Mucosa of stomach (tissue), 1 donor: ENCODE measurements around the gene TMEM231.
"Not testable (repeated sequence)": the region's sequence is repeated elsewhere in the genome, so short reads cannot be mapped to it uniquely, and the experiment has no call there.

Source experiments
- H3K27me3 ChIP-seq: one replicate; pipeline ENCODE4 v1.7.0; 2013; ENCODE audit warnings: mild to moderate bottlenecking, low read length; ENCODE audit not compliant: control insufficient read depth, insufficient read depth
- H3K36me3 ChIP-seq: one replicate; pipeline ENCODE4 v1.7.0; 2013; ENCODE audit warnings: low read length; ENCODE audit not compliant: control insufficient read depth, insufficient read depth
- H3K4me1 ChIP-seq: one replicate; pipeline ENCODE4 v1.7.0; 2013; ENCODE audit warnings: mild to moderate bottlenecking, low read length; ENCODE audit not compliant: control insufficient read depth, insufficient read depth
- H3K4me3 ChIP-seq: one replicate; pipeline ENCODE4 v1.7.0; 2013; ENCODE audit warnings: low read length
- H3K9ac ChIP-seq: one replicate; pipeline ENCODE4 v1.7.0; 2013; ENCODE audit warnings: mild to moderate bottlenecking, low read length, moderate library complexity
- H3K9me3 ChIP-seq: one replicate; pipeline ENCODE4 v1.7.0; 2013; ENCODE audit warnings: mild to moderate bottlenecking, low read length, moderate library complexity; ENCODE audit not compliant: control insufficient read depth
- donor health status: Pancreatic carcinoma.

Gene TMEM231

GRCh38 chr16:75538882-75539565 is 17.0 kb downstream of the TMEM231 start:
- not testable (repeated sequence) for H3K4me1 ChIP-seq, H3K36me3 ChIP-seq, H3K27me3 ChIP-seq, H3K4me3 ChIP-seq, H3K9me3 ChIP-seq, H3K9ac ChIP-seq

- Histone ChIP-seq H3K9me3 (no peaks in the 10 kb centered on the region), H3K36me3 (no peaks in the 10 kb centered on the region), H3K4me3 (no peak overlapping the region), H3K9ac (no peak overlapping the region), H3K27me3 (no peaks in the 10 kb centered on the region), H3K4me1 (no peaks in the 10 kb centered on the region)
Measured at GRCh38 chr16:75537776-75538175, 18.3 kb downstream of the TMEM231 start.

DNA sequence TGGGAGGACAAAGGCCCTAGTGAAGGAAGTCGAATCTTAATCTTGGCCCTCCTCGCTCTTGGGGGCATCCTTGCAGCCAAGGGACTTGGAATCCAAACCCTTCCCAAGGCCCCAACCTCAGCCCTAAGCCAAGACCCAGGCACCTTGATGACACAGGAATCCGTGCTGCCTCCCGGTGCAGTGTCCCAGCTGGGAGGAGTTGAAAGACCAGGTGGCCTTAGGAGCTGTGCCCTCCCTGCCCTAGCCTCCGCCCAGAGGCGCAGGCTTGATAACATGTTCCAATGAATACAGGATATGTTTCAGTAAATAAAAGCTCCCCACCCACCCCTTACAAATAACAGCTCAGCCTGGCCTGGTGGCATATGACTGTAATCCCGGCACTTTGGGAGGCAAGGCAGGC is 20.2 kb downstream of the TMEM231 start, which contains the start of gene CHST5:
Gene CHST5 (minus strand): TSS at position 208 of the 400 bp plus-strand sequence. CDS start 5,724 bp downstream, outside the sequence.
- Histone ChIP-seq H3K9me3 (no peaks in the 10 kb centered on the region), H3K27me3 (no peaks in the 10 kb centered on the region), H3K36me3 (no peaks in the 10 kb centered on the region), H3K4me1 (no peaks in the 10 kb centered on the region), H3K4me3 (peak within 1 kb of the TSS; percentile 12), H3K9ac (peak within 1 kb of the TSS; percentile 59)

DNA sequence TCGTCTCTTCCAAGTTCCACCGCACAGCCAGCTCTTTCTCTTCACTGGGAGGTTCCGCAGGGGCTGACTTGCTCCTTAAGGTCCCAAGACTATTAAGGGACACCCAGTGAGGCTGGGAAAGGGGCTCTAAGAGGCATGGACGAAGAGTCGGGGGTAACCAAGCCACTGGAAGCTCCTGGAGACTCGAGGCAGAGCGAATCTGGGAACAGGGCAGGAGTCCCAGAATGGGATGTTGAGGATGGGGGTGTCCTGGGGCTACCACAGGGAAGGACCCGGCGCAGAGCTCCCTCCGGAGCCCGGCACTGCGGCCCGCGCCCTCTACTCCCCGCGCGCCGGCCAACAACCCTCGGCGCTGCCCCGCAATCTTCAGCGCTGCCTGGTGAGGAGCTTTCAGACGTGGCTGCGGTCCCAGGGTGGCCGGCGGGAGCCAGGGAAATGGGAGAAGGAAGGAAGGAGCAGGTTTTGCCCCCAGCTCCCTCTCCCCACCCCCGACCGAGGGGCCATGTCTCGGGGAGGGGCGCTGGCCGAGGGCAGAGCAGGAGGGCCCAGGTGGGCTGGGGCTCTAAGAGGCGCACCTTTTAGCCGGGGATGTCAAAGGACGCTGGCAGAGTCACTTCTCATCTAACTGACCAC is 20.7 kb downstream of the TMEM231 start:
- H3K27me3 ChIP-seq, result no peaks in the 10 kb centered on the region
- H3K4me3 ChIP-seq, result peak overlapping the region; percentile 12
- H3K9me3 ChIP-seq, result no peaks in the 10 kb centered on the region
- H3K4me1 ChIP-seq, result no peaks in the 10 kb centered on the region
- no peaks in the 10 kb centered on the region for H3K36me3 ChIP-seq
- H3K9ac ChIP-seq, result peak overlapping the region; percentile 59

DNA sequence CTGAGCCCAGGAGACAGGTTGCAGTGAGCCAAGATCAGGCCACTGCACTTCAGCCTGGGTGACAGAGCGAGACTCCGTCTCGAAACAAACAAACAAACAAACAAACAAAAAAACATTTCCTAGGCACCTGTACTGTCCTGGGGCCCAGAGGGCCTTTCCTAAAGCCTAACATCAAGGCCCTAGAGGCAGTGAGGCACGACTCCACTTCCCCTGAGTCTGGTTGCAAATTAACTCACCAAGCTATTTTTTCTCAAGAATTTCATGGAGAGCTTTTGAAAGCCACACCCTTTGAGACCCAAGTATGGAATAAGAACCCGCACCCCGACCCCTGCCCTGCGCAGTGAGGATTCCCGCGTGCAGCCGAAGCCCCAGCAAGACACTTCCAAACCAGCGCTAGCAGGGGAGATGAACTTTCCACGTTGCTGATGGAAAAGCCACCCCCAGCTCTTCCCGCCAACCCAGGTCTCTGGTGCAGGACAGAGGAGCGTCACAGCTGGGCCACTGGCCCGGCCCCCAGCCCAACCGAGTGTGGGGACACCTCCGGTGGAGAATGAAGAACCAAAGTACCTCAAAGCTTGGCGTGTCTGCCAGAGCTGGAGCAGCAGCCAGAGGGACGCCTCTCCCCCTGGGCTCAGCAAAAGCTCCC is 21.4 kb downstream of the TMEM231 start:
- H3K4me3 ChIP-seq, result no peak overlapping the region

DNA sequence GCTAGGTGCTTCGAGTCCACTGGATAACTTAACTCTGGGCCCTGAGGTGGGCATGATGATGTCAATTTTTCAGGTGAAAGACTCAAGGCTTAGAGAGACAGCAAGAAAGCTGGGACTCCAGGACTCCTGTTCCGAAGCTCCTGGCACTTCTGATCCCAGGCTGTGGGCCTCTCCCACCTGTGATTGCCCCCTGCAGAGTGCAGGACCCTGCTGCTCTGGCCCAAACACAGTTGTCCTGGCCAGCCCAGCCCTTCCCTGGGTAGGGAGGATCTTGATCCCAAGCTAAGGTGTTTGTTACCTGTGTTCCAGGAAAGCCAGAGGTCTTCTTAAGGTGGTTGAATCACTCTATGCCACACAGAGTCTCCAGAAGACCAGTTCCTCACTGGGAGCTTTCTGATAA is 23.3 kb downstream of the TMEM231 start:
- Histone ChIP-seq H3K4me1 (peaks cover 9% of the 10 kb centered on the region), H3K27me3 (no peaks in the 10 kb centered on the region), H3K9me3 (no peaks in the 10 kb centered on the region), H3K36me3 (no peaks in the 10 kb centered on the region), H3K4me3 (no peak overlapping the region), H3K9ac (no peak overlapping the region)

More for the DNA sequence above, 21.4 kb downstream of the TMEM231 start:
- Histone ChIP-seq H3K9me3 (no peaks in the 10 kb centered on the region), H3K9ac (no peak overlapping the region), H3K27me3 (no peaks in the 10 kb centered on the region), H3K4me1 (no peaks in the 10 kb centered on the region), H3K36me3 (no peaks in the 10 kb centered on the region)

DNA sequence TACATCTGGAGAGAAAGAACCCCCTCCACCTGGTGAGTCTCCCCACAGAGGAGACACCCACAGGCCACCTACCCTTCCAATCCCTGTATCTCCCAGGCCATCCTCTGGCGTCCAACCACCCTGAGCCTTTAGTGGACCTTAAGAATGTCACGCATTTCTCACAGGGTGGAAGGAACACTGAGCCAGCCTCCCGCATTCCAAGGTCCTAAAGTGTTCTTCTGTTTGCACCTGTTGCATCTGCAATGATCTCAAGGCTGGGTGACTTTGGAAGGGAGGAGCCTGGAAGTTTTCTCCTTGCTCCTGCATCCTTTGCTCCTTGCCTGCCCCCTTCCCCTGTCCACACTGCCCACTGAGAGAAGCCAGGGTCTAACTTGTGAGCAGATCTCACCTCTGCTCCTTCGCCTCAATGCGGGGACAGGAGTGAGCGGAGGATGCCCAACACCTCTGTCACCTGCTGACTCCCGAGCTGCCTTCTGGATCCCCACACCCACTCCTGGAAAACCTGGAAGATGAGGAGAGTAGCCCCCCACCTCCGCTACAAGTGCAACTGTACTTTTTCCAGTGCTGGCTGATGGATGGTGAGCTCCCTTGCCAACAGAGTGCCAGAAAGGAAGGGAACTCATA is 23.8 kb downstream of the TMEM231 start:
- Histone ChIP-seq H3K9ac (no peak overlapping the region), H3K27me3 (no peaks in the 10 kb centered on the region), H3K36me3 (no peaks in the 10 kb centered on the region), H3K9me3 (no peaks in the 10 kb centered on the region), H3K4me1 (peaks cover 9% of the 10 kb centered on the region), H3K4me3 (no peak overlapping the region)

DNA sequence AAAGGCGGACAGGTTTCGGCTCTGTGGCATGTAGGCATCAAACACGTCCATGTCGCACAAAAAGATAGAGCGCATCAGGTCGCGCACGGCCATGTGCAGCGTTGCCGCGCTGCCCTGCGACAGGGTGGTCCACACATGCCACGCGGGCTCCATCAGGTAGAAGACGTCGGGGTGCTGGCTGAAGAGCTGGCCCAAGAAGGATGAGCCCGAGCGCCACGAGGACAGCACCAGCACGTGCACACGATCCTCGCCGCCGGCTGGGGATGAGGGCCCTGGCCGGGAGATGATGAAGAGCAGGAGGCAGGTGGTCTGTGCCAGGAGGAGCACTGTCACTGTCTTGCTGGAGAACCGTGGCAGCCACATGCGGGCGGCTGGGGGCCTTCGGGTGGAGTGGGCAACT is 26.1 kb downstream of the TMEM231 start:
- Histone ChIP-seq H3K9me3 (no peaks in the 10 kb centered on the region), H3K36me3 (no peaks in the 10 kb centered on the region), H3K4me3 (no peak overlapping the region), H3K4me1 (peaks cover 9% of the 10 kb centered on the region), H3K27me3 (no peaks in the 10 kb centered on the region), H3K9ac (no peak overlapping the region)

DNA sequence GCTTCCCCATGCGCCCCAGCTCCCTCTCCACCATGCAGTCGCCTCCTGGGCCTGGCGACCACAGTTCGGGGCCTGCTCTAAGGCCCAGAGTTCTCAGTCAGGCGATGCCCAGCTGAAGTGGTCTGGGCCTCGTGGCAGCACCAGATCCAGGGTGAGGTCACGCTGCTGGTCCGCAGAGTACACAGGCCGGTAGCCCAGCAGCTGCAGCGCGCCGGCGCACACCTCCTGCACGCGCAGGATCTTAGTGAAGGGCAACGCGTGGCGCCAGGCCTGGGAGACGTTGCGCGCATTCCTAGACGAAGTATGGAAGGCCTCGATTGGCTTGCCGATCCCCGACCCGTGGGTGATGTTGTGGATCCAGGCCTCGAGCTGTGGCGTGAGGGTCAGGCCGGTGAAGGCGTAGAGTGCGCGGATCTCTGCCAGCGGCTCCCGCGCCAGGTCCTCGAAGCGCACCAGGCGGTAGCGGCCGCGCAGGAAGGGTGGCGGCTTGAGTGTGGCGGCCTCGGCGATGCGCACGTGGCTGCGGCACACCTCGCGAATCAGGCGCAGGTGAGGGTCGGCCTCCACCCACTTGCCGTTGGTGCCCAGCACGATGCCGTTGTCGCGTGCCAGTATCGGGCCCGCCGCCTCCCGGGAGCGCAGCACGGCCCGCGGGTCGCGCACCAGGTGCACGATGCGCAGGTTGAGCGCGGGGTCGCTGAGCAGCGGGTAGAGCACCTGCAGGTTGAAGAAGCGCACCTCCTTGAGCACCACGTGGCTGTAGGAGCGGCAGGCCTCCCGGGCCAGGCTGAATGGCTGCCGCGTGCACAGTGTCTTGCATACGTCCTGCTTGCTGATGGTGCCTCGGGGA is 26.8 kb downstream of the TMEM231 start:
- H3K9me3 ChIP-seq, result no peaks in the 10 kb centered on the region
- H3K4me3 ChIP-seq, result no peak overlapping the region
- H3K27me3 ChIP-seq, result no peaks in the 10 kb centered on the region
- H3K9ac ChIP-seq, result no peak overlapping the region
- no peaks in the 10 kb centered on the region for H3K36me3 ChIP-seq
- H3K4me1 ChIP-seq, result peaks cover 9% of the 10 kb centered on the region

- Histone ChIP-seq H3K36me3 (no peaks in the 10 kb centered on the region), H3K4me3 (no peak overlapping the region), H3K4me1 (peaks cover 9% of the 10 kb centered on the region), H3K9me3 (no peaks in the 10 kb centered on the region), H3K27me3 (no peaks in the 10 kb centered on the region), H3K9ac (no peak overlapping the region)
Measured at GRCh38 chr16:75527825-75528299, 28.2 kb downstream of the TMEM231 start.

DNA sequence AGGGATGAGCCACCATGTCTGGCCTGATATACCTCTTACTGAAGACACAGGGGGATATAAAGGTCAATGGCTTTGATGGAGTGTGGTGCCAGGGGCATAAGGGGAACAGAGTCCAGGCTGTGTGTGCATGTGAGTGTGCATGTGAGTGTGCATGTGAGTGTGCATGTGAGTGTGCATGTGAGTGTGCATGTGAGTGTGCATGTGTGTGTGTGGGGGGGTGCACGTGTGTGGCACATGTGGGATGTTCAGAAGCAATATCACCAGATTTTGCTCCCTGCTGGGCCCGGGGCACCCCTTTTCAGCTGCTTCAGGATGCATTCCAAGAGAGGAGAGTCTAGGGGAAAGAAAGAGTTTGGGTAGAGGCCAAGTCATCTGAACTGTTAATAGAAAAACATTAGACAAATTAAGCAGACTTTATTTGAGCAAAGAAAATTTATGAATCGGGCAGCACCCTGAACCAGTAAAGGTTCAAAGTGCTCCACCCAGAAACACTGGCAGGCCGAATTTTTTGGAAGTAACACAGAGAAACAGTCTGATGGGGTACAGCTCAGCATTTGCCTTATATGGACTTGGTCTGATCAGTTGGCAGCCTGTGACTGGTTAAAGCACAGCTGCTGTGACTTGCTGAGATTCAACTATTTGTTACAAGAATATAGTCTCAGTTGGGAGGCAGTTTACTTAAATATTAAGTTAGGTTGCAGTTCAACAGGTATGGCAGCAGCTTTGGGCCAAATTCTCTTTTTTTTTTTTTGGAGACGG is 29.8 kb downstream of the TMEM231 start:
- no peaks in the 10 kb centered on the region for H3K36me3 ChIP-seq
- no peak overlapping the region for H3K9ac ChIP-seq
- H3K4me1 ChIP-seq, result peaks cover 9% of the 10 kb centered on the region
- H3K27me3 ChIP-seq, result no peaks in the 10 kb centered on the region
- no peaks in the 10 kb centered on the region for H3K9me3 ChIP-seq
- H3K4me3 ChIP-seq, result no peak overlapping the region
